Natural killer cell (primary cell): ENCODE measurements around the gene SLX4. TPM values are rescaled to one million over a fixed set of nuclear protein-coding genes. Genes with fewer than 3 reads are reported as not detected.

ENCODE experiments used
- ATAC-seq, 3 donors: fragments of 150-1000 bp in 2 of 3; fragments of 200-7000 bp in 1 of 3; cut with Tn5 transposase; 1 replicate in 1 of 3; 2 replicates in 2 of 3; pipeline ENCODE4 v1.10.0; 2021; ENCODE audit warnings: mild to moderate bottlenecking in 2 of 3, moderate library complexity in 2 of 3
- DNase-seq, 2 donors: peaks; one replicate each; pipeline versions ENCODE4 v3.0.0 to v3.0.0-alpha.2; 2013 to 2021; ENCODE audit warnings: mixed read lengths in 1 of 2
- H3K27ac ChIP-seq: one replicate; pipeline ENCODE4 v1.5.1; 2013; ENCODE audit warnings: mild to moderate bottlenecking, low read length
- H3K27me3 ChIP-seq: one replicate; pipeline ENCODE4 v1.6.1; 2013; ENCODE audit warnings: low read length; ENCODE audit not compliant: control insufficient read depth, insufficient read depth
- H3K36me3 ChIP-seq: one replicate; pipeline ENCODE4 v1.6.1; 2013; ENCODE audit warnings: low read length; ENCODE audit not compliant: control insufficient read depth, insufficient read depth
- H3K4me1 ChIP-seq: one replicate; pipeline ENCODE4 v1.6.1; 2013; ENCODE audit warnings: low read length; ENCODE audit not compliant: control insufficient read depth, insufficient read depth
- H3K4me3 ChIP-seq: one replicate; pipeline ENCODE4 v1.5.1; 2013; ENCODE audit warnings: low read length
- H3K9me3 ChIP-seq: one replicate; pipeline ENCODE4 v1.6.1; 2013; ENCODE audit warnings: low read length; ENCODE audit not compliant: control insufficient read depth, insufficient read depth
- H3K27ac Mint-ChIP-seq, 2 donors: one replicate each; pipeline ENCODE4 v1.8.0; 2022; ENCODE audit warnings: mild to moderate bottlenecking in 2 of 2, mixed read lengths in 2 of 2, moderate library complexity in 1 of 2
- H3K27me3 Mint-ChIP-seq, 2 donors: one replicate each; pipeline ENCODE4 v1.8.0; 2022; ENCODE audit warnings: low read depth in 2 of 2, mixed read lengths in 2 of 2
- H3K36me3 Mint-ChIP-seq: one replicate; pipeline ENCODE4 v1.8.0; 2022; ENCODE audit warnings: mixed read lengths
- H3K4me1 Mint-ChIP-seq, 2 donors: one replicate each; pipeline ENCODE4 v1.8.0; 2022; ENCODE audit warnings: mixed read lengths in 2 of 2
- H3K4me3 Mint-ChIP-seq: one replicate; pipeline ENCODE4 v1.8.0; 2022; ENCODE audit warnings: mild to moderate bottlenecking, moderate library complexity, mixed read lengths
- H3K9me3 Mint-ChIP-seq, 2 donors: one replicate each; pipeline ENCODE4 v1.8.0; 2022; ENCODE audit warnings: mixed read lengths in 2 of 2
- WGBS: methylation state at CpG from one replicate; pipeline ENCODE4 v1.1.7; 2013; ENCODE audit warnings: missing lambda C conversion rate; ENCODE audit not compliant: insufficient coverage; 5-methylcytosine and 5-hydroxymethylcytosine counted together
- intact Hi-C: fragments of 100-400 bp; cut with micrococcal nuclease; formaldehyde crosslinking; loops from one replicate; pipeline ENCODE4 v1.14.2; 2022
- total RNA-seq, 4 donors: library from RNA; stranded (reverse); fragments of 120-200 nt in 1 of 4; gene quantifications; one replicate each; pipeline versions ENCODE4 v1.2.3 to v1.2.4, GENCODE V29; 2013 to 2022
- TF ChIP-seq, protein P1 (sequence below): fragments of 200-600 bp; IDR thresholded peaks from one replicate; pipeline ENCODE4 v1.8.0; 2022; ENCODE audit warnings: antibody characterized with exemption

Gene SLX4
- total RNA-seq, 3 donors from 2014 or later (not counting 1 experiment from before 2014, with no cell fraction given), result 13.5 to 18.6 (median 15.5) TPM

DNA sequence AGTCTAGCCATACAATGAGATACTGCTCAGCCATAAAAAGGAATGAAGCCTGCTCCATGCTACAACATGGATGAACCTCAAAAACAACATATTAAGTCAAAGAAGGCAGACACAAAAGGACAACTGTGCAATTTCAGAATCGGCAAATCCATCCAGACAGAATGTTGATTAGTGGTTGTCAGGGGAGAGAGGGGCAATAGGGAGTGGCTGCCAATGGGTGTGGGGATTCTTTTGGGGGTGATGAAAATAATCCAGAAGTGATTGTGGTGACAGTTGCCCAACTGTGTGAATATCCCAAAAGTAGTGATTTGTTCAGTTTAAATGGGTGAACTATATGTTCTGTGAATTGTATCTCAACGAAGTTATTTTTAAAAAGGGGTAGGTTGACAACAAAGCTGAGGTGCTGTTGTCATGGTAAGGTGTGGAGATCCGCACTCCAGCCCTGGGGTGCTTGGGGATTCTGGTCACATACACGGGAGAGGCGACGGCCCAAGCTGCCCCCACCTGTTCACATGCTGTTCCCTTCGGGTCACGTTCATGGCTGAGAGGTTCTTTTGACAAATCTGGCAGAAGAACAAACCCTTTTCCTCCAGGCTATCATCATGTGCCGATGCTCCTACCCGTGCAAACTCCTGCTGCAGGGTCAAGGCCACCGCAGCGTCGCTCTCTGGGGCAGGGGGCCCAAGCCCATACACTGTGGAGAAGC lies 9.6 kb downstream of the SLX4 start:
- Mint-ChIP-seq H3K27ac (no peak overlapping the region), H3K4me3 (no peak overlapping the region), H3K4me1 (peaks cover 5 to 8% of the 10 kb centered on the region in 2 donors), H3K27me3 (no peaks in the 10 kb centered on the region), H3K36me3 (peaks cover 5% of the 10 kb centered on the region), H3K9me3 (no peaks in the 10 kb centered on the region)
- H3K36me3 ChIP-seq, result peaks cover 15% of the 10 kb centered on the region
- DNase-seq (no peak), ATAC-seq (no peak)
- WGBS, result 97% methylated on average over 13 of the region's 13 CpGs
- intact Hi-C loops, result no loop called here
- H3K27ac ChIP-seq, result no peak overlapping the region
- no peaks in the 10 kb centered on the region for H3K27me3 ChIP-seq
- H3K9me3 ChIP-seq, result no peaks in the 10 kb centered on the region
- TF ChIP-seq, protein P1, sequence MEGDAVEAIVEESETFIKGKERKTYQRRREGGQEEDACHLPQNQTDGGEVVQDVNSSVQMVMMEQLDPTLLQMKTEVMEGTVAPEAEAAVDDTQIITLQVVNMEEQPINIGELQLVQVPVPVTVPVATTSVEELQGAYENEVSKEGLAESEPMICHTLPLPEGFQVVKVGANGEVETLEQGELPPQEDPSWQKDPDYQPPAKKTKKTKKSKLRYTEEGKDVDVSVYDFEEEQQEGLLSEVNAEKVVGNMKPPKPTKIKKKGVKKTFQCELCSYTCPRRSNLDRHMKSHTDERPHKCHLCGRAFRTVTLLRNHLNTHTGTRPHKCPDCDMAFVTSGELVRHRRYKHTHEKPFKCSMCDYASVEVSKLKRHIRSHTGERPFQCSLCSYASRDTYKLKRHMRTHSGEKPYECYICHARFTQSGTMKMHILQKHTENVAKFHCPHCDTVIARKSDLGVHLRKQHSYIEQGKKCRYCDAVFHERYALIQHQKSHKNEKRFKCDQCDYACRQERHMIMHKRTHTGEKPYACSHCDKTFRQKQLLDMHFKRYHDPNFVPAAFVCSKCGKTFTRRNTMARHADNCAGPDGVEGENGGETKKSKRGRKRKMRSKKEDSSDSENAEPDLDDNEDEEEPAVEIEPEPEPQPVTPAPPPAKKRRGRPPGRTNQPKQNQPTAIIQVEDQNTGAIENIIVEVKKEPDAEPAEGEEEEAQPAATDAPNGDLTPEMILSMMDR, result no peak
- no peak overlapping the region for H3K4me3 ChIP-seq
- H3K4me1 ChIP-seq, result peaks cover 9% of the 10 kb centered on the region

- Mint-ChIP-seq H3K27me3 (no peaks in the 10 kb centered on the region), H3K9me3 (no peaks in the 10 kb centered on the region), H3K36me3 (peaks cover 5% of the 10 kb centered on the region), H3K4me1 (peaks cover 14 to 19% of the 10 kb centered on the region in 2 donors), H3K4me3 (no peak overlapping the region), H3K27ac (no peak overlapping the region)
- Histone ChIP-seq H3K27me3 (no peaks in the 10 kb centered on the region), H3K4me1 (peaks cover 26% of the 10 kb centered on the region), H3K27ac (no peak overlapping the region), H3K4me3 (no peak overlapping the region), H3K9me3 (no peaks in the 10 kb centered on the region), H3K36me3 (peaks cover 15% of the 10 kb centered on the region)
- 97% methylated on average over 4 of the region's 4 CpGs for WGBS
- TF ChIP-seq, protein P1, result no peak
- DNase-seq, result no peak
- intact Hi-C loops, result no loop called here
- ATAC-seq, result no peak
Measured at GRCh38 chr16:3599922-3600321, 11.5 kb downstream of the SLX4 start.

DNA sequence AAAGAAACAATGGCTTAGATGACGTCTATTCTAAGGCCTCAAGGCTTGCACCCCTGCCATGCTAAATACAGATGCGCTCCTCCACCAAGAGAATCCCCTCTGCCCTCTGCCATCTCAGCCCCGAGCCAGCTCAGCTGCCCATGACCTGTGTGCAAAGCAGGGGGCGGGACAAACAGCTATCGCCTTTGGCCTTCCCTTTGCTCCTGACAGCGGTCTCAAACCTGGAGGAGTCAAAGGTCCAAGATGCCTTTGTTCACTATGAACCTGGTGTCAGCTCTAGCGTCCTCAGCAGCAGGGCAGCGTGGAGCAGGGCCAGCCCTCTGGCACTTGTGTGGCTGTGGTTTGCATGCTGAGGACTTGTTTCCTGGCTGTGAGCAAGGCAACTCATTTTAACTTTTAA lies 12.3 kb downstream of the SLX4 start:
- Histone ChIP-seq H3K4me3 (no peak overlapping the region), H3K27me3 (no peaks in the 10 kb centered on the region), H3K36me3 (peaks cover 13% of the 10 kb centered on the region), H3K27ac (no peak overlapping the region), H3K4me1 (peaks cover 34% of the 10 kb centered on the region), H3K9me3 (no peaks in the 10 kb centered on the region)
- no peak overlapping the region for H3K4me3 Mint-ChIP-seq
- no peaks in the 10 kb centered on the region for H3K27me3 Mint-ChIP-seq
- no peak overlapping the region for H3K27ac Mint-ChIP-seq
- H3K9me3 Mint-ChIP-seq, result no peaks in the 10 kb centered on the region
- WGBS, result 73% methylated on average over 8 of the region's 8 CpGs
- intact Hi-C loops, result no loop called here
- H3K4me1 Mint-ChIP-seq, result peaks cover 16 to 20% of the 10 kb centered on the region in 2 donors
- peaks cover 5% of the 10 kb centered on the region for H3K36me3 Mint-ChIP-seq
- TF ChIP-seq, protein P1, result no peak
- no peak for ATAC-seq
- no peak for DNase-seq

- no peak overlapping the region for H3K4me3 ChIP-seq
- peaks cover 36% of the 10 kb centered on the region for H3K4me1 ChIP-seq
- TF ChIP-seq, protein P1, result no peak
- no peaks in the 10 kb centered on the region for H3K9me3 Mint-ChIP-seq
- no peak for ATAC-seq
- no peak for DNase-seq
- peaks cover 5% of the 10 kb centered on the region for H3K36me3 Mint-ChIP-seq
- H3K27ac Mint-ChIP-seq, result no peak overlapping the region
- no peaks in the 10 kb centered on the region for H3K9me3 ChIP-seq
- H3K4me1 Mint-ChIP-seq, result peaks cover 16 to 20% of the 10 kb centered on the region in 2 donors
- no peak overlapping the region for H3K4me3 Mint-ChIP-seq
- no peaks in the 10 kb centered on the region for H3K27me3 ChIP-seq
- no peaks in the 10 kb centered on the region for H3K27me3 Mint-ChIP-seq
- peaks cover 9% of the 10 kb centered on the region for H3K36me3 ChIP-seq
- H3K27ac ChIP-seq, result no peak overlapping the region
- 97% methylated on average over 12 of the region's 12 CpGs for WGBS
- intact Hi-C loops, result no loop called here
Measured at GRCh38 chr16:3598236-3598635, 13.2 kb downstream of the SLX4 start.
